RWPE1 (cell line): ENCODE data around the gene PLA2G4E.

ENCODE experiments used
- CTCF ChIA-PET: fragments of 350-600 bp; sonication (Branson Sonifier 250); formaldehyde crosslinking; extraction: SDS; loops from one replicate; lab custom pipeline; 2021; lab: Yijun Ruan, JAX
- POLR2A ChIA-PET: fragments of 400-600 bp; formaldehyde crosslinking; extraction: SDS; loops from one replicate; lab custom pipeline; 2020; ENCODE audit warnings: antibody characterized with exemption; ENCODE audit not compliant: low non-redundant PET; lab: Yijun Ruan, JAX
- DNase-seq: peaks from one replicate; pipeline ENCODE4 v3.0.0; 2012; ENCODE audit warnings: low spot score
- H3K27ac ChIP-seq: fragments of 450-650 bp; 2 replicates; pipeline ENCODE4 v1.5.1; 2017
- TF ChIP-seq, protein P1 (sequence below): fragments of 450-650 bp; conservative IDR thresholded peaks from 2 replicates; pipeline ENCODE4 v1.5.1; 2017; ENCODE audit warnings: low read depth, mild to moderate bottlenecking

PLA2G4E gene

DNA sequence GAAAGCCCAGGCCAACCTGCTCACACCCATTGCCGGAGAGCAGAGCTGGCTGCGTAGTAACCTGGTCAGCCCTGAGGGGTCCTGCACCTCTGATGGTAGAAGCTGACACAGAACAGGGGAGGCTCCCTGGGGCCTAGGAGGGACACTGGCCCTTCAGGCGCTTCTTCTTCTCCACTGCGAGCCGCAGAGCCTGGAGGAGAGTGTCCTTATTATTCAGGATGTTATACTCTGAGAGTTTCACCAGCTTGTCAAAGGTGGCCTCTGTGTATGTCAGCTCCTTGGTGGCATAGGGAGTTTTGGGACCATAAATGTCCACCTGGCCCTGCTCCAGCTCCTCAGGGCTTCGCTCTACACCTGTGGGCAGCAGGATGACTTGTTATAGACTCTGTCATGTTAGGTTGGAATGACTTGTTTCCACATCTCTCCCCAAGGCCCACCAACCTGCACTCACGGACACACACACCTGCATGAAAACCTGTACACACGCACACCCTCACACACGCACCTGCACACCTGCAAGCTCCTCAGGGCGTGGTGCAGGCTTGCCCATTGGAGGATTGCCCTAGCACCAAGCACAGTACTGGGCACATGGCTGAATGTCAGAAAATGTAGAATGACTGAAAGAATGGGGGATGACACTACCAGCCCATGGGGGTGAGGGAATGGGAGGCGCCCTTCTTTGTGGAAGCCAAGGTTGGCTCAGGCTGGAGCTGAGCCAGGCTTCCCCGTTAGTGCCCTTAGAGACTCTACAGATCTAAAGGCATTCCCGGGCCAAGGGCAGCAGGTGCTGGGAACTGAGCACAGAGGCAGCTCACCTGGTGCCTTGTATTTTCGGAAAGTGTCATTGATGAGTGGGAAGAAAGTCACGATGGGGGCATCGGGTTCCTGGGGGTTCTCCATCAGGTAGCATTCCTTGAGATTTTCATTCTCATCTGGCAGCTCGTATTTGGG lies 36.9 kb downstream of the PLA2G4E start:
- no peak for DNase-seq
- H3K27ac ChIP-seq, result no peak overlapping the region
- TF ChIP-seq, protein P1, sequence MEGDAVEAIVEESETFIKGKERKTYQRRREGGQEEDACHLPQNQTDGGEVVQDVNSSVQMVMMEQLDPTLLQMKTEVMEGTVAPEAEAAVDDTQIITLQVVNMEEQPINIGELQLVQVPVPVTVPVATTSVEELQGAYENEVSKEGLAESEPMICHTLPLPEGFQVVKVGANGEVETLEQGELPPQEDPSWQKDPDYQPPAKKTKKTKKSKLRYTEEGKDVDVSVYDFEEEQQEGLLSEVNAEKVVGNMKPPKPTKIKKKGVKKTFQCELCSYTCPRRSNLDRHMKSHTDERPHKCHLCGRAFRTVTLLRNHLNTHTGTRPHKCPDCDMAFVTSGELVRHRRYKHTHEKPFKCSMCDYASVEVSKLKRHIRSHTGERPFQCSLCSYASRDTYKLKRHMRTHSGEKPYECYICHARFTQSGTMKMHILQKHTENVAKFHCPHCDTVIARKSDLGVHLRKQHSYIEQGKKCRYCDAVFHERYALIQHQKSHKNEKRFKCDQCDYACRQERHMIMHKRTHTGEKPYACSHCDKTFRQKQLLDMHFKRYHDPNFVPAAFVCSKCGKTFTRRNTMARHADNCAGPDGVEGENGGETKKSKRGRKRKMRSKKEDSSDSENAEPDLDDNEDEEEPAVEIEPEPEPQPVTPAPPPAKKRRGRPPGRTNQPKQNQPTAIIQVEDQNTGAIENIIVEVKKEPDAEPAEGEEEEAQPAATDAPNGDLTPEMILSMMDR, result no peak
- ChIA-PET POLR2A (no interaction called here), CTCF (interaction anchor here (0.8 to 1.1 kb wide), 4 partner anchors 11 to 154 kb away, joined by 3 read pairs; partner anchors contain the start of gene EHD4)

DNA sequence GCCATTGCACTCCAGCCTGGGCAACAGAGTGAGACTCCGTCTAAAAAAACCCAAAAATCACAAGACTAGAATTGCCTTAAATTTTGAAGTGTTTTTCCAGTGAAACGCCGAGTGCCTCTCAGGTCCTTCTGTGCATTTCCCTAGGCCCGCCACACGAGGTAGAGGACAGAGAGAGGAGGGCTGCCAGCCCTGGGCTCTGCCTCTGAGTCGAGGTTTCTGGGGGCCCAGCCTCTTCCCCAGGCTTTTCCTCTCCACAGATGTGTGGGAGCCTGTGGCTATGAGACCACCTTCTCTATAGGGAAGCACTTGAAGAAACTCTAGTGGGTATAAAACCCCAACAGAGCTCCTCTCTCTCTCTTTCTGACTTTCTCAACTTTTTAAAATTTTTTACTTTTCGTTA lies 37.6 kb downstream of the PLA2G4E start:
- no peak overlapping the region for H3K27ac ChIP-seq
- CTCF ChIA-PET, result interaction anchor here (0.7 to 1.1 kb wide), 3 partner anchors 11 to 154 kb away, joined by 3 read pairs; partner anchors contain the start of gene EHD4
- TF ChIP-seq, protein P1, result no peak
- POLR2A ChIA-PET, result no interaction called here
- no peak for DNase-seq

DNA sequence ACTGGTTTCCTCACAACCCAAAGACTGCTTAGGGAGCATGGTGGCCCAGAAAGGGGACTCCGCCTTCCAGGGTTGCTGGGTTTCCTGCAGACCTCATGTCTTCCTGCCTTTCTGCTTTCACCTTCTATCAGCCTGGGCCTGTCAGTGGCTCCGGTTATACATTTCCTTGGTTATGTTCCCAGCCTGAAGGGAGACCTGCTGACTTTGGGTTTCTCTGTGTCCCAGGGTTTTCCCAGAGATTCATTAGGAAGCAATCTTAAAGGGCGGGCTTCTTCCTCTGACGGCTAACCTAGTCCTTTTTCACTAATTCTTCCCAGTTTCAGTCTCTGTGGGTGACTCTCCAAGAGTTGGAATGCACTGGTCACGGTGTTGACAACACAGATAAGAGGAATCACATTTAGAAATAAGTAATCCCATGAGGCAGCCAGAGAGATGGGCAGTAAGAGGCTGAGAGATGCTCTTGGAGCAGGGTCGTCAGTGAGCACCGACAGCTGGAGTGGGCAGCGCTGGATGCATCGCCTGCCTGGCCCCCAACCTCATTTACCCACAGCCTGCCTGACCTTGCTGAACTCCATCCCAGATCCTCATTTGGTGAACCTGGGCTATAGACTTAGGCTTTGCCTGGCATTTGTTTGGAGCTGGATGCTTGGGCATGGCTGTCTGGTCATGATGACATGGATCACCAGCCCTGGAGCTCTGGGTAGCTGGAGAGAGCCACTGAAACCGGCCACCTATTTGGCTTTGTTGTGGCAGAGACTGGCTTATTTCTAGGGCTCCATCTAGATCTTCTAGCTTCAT lies 38.5 kb downstream of the PLA2G4E start:
- TF ChIP-seq, protein P1, result no peak
- no peak overlapping the region for H3K27ac ChIP-seq
- DNase-seq, result no peak
- ChIA-PET POLR2A (no interaction called here), CTCF (interaction anchor here (0.6 to 1.0 kb wide), 4 partner anchors 10 to 155 kb away, joined by 3 read pairs; partner anchors contain the start of gene EHD4)

DNA sequence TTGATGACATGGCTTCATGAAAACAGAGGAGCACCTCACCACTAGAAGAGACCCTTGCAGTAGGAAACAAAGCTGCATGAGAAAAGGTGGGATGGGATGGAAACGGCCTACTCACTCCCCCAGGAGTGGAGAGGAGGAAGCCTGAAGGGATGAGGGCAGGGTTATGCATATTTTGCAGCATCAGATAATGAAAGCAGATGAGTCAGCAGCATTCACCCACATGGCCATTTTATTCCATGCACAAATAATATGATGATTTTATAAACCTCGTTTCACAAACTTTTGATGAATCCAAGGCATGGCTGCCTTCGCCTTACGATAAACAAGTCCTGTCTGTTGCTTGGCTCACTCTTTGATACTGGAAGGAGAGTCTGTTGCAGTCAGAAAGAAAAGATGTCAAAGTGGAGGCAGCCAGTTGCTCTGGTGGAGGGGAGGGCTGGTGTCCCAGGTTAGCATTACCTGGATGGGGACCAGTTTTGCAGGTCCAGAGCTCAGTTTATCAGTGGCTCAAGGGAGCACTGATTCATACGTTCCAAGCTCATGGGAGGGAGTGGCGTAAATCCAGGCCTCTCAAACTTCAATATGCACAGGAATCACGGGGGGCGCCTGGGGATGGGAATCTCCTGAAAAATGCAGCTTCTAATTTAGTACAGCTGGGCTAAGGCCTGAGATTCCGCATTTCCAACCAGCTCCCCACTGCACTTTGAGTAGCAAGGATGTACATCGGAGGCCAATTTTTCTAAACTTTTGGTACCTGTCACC lies 39.3 kb downstream of the PLA2G4E start:
- no peak for DNase-seq
- TF ChIP-seq, protein P1, result no peak
- ChIA-PET CTCF (interaction anchor here (0.6 to 1.0 kb wide), 2 partner anchors 103 to 156 kb away, joined by 3 read pairs; no protein-coding TSS in a partner anchor), POLR2A (no interaction called here)
- H3K27ac ChIP-seq, result no peak overlapping the region

DNA sequence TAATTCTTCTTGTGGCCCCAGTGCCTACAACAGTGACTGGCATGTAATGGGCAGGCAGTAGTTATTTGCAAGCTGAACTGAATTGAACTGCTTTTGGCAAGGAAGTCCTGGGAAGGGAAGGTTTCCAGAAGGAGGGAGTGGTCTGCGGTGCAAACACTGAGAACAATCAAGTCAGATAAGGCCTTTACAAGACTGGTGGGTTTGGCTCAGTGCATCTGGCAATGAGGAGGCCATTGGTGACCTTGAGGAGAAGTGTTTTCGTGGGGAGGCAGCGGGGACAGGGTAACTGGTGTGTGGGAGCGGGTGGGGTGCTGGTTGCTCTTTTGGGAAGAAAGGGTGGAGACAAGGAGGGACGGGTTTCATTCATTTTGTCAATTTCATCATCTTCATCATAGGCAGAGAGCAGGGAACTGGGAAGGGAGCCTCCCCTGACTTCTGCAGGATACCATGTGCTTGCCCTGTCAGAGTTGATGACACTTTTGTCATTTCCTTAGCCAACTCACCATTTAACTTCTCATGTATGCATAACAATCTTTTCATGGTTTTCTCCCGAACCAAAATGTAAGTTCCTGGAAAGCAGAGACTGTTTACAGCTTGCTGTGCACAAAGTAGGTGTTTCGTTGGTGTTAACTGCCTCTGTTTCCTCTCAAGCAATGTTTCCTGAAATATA lies 40.1 kb downstream of the PLA2G4E start:
- CTCF ChIA-PET, result interaction anchor here (3.0 kb wide), 1 partner anchor 8 kb away, joined by 13 read pairs; no protein-coding TSS in a partner anchor
- H3K27ac ChIP-seq, result no peak overlapping the region
- POLR2A ChIA-PET, result no interaction called here
- DNase-seq, result no peak
- TF ChIP-seq, protein P1, result no peak
